ENCODE measurements around the gene ANGPT4.
"Not testable (repeated sequence)": the region's sequence is repeated elsewhere in the genome, so short reads cannot be mapped to it uniquely, and the experiment has no call there.

The ANGPT4 gene

GRCh38 chr20:873875-874607, 42.1 kb downstream of the ANGPT4 start:
- no peak for DNase-seq (ENCODE audit: low read depth in 3 of 3)

- DNase-seq (ENCODE audit: low read depth in 3 of 3): no peak
Measured at GRCh38 chr20:872855-873520, 43.1 kb downstream of the ANGPT4 start.

GRCh38 chr20:871948-872347, 44.2 kb downstream of the ANGPT4 start:
- no peak for DNase-seq (ENCODE audit: low read depth in 3 of 3)

- no peak for DNase-seq (ENCODE audit: low read depth in 3 of 3)
Measured at GRCh38 chr20:871436-871835, 44.7 kb downstream of the ANGPT4 start.

GRCh38 chr20:870758-871157, 45.4 kb downstream of the ANGPT4 start:
- DNase-seq (ENCODE audit: low read depth in 3 of 3): no peak

GRCh38 chr20:869606-870005, 46.5 kb downstream of the ANGPT4 start:
- no peak for DNase-seq (ENCODE audit: low read depth in 3 of 3)

- DNase-seq (ENCODE audit: low read depth in 3 of 3): no peak
Measured at GRCh38 chr20:868279-868678, 47.9 kb downstream of the ANGPT4 start.

GRCh38 chr20:865440-865839, 50.7 kb downstream of the ANGPT4 start:
- no peak for DNase-seq (ENCODE audit: low read depth in 3 of 3)

GRCh38 chr20:860891-861290, 55.2 kb downstream of the ANGPT4 start:
- DNase-seq (ENCODE audit: low read depth in 3 of 3): no peak

GRCh38 chr20:859751-860231, 56.3 kb downstream of the ANGPT4 start:
- no peak for DNase-seq (ENCODE audit: low read depth in 3 of 3)

- no peak for DNase-seq (ENCODE audit: low read depth in 3 of 3)
Measured at GRCh38 chr20:858011-858410, 58.1 kb downstream of the ANGPT4 start.

- DNase-seq (ENCODE audit: low read depth in 3 of 3): no peak
Measured at GRCh38 chr20:856361-856775, 59.8 kb downstream of the ANGPT4 start.

- DNase-seq (ENCODE audit: low read depth in 3 of 3): no peak
Measured at GRCh38 chr20:855466-856360, 60.4 kb downstream of the ANGPT4 start.

GRCh38 chr20:854601-855000, 61.5 kb downstream of the ANGPT4 start:
- DNase-seq (ENCODE audit: low read depth in 3 of 3): no peak

- DNase-seq (ENCODE audit: low read depth in 3 of 3): no peak
Measured at GRCh38 chr20:853406-853996, 62.6 kb downstream of the ANGPT4 start.

- DNase-seq (ENCODE audit: low read depth in 3 of 3): not testable (repeated sequence)
Measured at GRCh38 chr20:848731-849130, 67.4 kb downstream of the ANGPT4 start.

GRCh38 chr20:848193-848592, 67.9 kb downstream of the ANGPT4 start:
- no peak for DNase-seq (ENCODE audit: low read depth in 3 of 3)

GRCh38 chr20:846894-847278, 69.2 kb downstream of the ANGPT4 start:
- DNase-seq (ENCODE audit: low read depth in 3 of 3): no peak

GRCh38 chr20:845941-846893, 69.9 kb downstream of the ANGPT4 start:
- no peak for DNase-seq (ENCODE audit: low read depth in 3 of 3)

- DNase-seq (ENCODE audit: low read depth in 3 of 3): no peak
Measured at GRCh38 chr20:845226-845868, 70.8 kb downstream of the ANGPT4 start.
